NCI-H1048 (cell line): ENCODE results near the gene USH2A.

Experiments
- DNase-seq: peaks from one replicate; lab custom pipeline; 2025; lab: John Stamatoyannopoulos, UW

The USH2A gene

DNA sequence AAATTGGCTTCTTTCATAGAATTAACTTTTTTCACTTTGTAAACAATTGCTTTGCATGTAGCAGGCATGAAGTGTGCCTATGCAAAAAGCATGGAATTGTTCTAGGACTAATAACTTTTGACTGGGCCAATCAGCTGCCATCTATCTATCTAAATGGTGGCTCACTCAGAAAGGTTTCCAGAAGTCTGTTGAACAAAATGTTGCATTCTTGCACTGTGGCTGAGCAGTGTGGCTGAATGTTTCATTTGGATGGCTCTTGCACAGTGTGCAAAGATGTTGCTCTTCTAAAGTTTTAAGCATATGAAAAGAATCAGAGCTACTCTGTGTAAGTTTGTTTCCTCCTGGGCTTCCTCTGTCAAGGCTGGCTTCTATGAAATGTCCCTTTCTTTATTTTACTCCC, 642.6 kb downstream of the USH2A start:
- no peak for DNase-seq

DNA sequence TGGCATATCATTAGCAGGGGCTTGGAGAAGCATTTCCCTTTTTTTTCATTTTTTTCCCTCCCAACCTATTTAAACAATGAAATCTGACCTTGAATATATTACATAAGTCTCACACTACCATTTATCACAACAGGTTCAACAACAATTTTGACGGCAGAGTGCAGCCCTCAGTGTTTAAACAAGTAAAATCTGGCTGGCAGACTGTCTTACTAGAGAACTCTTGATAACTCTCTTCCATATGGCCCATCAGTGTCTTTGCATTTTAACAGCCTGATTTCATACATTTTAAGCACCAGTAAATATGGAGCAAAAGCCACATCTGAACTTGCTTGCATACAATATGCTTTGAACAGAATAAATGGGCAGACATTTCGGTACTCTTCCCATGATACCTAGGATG, 643.1 kb downstream of the USH2A start:
- DNase-seq, result no peak

DNA sequence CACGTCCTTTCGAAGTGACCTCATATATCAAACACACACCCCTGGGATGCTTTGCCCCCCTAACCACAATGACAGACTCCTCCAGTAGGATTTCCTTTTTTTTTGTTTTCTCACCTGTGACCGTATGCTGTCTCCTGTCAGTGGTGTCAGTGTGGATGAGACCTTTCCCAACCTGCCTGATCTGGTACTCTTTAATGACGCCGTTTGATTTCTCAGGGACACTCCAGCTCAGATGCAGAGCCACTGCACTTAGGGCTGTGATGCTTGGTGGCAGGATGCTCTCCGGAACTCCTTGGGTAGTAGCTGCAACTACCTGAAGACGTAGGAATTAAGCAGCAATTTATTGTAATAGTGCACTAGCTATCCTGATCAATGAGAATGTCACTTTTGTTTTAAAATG, 643.5 kb downstream of the USH2A start:
- DNase-seq, result no peak

DNA sequence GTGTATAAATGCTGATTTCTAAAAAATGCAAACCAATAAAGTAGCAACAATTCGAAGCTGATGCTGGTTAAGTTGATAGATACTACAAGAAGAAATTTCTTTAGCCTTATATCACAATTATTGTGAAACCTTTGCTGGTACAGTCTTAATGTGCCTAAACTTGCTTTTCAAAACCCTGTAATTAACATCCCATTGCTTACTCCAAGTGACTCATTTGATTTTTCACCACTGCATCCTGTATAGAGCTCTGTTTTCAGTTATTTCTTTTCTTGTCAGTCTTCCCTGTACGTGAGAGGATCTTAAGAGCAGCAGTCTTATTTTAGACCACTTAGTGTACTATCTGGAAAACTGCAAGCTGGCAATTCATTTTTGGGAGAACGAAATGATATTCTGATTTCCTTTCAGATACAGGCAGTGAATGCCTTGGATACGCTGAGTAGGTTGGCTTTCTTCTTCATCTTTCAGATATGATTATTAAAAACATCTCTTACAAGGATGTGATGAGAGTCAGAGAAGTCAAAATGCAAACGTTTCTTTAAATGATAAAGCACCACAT, 645.8 kb downstream of the USH2A start:
- DNase-seq, result no peak

DNA sequence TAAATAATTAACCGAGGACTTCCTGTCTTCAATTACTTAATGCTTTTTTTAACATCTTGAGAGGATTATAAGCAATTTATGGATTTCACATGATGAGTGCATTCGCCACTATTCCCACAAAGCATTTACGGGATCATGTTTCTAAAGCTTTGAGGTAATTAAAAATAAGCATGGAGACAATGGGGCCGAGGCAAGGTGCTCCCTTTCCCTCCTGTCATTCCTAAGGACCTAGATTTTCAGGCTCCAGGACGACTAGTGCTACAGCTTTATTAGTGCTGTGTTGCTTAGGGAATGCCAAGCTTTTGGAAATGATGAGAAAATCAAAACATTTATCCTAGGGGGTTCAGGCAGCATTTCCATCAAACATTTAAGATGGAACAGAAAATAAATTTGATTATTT, 646.9 kb downstream of the USH2A start:
- DNase-seq, result no peak

DNA sequence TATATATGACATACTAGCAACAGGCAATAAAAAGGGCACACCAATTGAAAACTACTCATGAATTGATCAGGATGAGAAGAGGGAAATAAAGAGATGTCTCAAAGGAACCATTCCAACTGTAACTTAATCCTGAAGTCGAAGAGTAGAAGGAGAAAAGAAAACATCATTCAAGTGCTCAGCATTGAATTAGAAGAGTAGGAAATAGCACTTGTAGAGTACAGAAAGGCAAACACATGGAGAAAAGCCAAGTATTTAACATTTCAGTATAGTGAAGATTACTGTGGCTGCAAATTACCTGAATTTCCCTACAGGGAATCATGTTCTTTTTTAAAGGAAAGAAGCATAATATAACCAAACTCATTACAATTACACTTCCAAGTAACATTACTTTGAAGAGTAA, 651.1 kb downstream of the USH2A start:
- DNase-seq, result no peak

DNA sequence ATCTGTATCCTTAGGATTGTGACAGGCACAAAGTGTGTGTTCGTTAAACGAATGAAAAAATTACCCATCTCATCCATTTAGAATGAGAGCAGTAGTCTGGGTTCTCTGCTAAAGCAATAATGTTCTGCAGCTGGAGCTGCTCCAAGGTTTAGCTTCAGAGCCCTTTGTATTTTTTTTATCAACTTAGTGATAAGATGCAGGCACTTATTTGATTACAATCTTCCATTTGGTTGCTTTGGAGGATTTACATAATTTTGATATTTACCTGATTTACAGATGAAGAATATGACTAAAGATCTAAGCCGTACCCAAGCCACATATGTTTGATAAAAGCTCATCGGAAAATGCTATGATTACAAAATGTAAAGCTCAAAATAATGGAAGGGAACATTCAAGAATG, 654.9 kb downstream of the USH2A start:
- no peak for DNase-seq

DNA sequence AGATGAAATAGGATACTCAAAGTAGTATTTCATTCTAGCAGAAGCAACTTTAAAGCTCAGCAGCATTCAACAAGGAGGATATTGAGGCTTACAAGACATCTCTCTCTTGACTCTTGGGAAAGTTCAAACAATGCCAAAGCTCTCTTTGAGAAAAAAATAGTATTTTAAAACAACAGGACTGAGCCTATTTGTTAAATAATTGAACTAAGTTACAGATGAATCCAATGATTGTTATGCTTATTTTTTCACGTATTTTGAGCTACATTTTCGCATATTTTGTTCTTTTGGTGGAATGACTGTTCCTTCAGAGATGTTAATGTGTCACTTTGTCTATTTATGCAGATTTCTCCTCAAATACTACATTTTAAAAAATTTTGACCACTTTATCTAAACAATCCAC, 655.5 kb downstream of the USH2A start:
- no peak for DNase-seq

DNA sequence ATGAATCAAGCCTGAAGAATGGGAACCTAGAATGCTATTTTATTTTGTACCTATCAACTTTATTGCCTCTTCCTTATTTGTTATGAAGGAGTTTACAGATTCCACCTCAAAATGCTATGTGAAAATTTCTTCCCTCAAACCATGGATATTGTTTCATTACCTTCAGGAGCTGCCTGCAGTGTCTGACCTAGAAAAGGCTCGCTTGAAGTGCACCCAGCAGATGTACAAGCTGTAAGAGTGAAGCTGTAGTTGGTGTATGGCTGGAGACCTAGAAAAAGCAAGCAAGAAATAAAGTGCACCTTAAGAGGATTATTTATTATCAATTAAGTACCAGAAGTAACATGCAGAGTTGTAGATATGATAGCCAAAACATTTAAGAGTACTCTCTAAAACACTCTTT, 656.7 kb downstream of the USH2A start:
- no peak for DNase-seq

DNA sequence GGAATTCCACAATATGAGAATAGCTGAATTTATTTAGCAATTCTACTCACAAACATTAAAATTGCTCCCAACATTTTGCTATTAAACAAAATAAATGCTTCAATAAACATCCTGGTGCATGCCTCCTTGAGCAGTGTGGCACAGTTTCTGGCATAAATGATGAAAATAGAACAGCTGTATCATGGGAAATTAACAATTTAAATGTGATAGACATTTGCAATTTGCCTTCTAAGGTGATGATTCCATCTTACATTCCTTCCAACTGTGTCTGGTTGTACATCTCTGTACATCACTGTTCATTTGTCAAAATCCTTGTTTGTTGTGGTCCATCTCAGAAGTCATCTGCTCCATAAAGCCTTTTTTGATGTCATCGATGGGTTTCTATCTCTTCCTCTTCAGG, 657.4 kb downstream of the USH2A start:
- DNase-seq, result no peak

DNA sequence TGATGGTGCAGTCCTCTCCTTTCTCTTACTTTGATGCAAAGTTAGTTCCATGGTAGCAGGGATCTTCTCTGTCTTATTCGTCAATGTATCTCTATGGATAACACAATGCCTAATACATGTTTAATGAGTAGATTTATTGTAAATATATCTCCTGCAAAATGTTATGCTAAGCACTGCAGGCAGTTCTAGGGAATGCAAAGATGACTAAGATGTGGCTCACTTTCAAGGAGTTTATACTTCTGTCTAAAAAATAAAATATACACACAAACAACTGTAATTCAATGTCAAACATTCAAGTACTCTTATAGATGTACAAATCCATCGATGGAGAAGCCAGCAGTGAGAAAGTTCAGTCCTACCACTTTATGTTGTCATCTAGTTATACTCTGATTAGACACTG, 661.8 kb downstream of the USH2A start:
- DNase-seq, result no peak

DNA sequence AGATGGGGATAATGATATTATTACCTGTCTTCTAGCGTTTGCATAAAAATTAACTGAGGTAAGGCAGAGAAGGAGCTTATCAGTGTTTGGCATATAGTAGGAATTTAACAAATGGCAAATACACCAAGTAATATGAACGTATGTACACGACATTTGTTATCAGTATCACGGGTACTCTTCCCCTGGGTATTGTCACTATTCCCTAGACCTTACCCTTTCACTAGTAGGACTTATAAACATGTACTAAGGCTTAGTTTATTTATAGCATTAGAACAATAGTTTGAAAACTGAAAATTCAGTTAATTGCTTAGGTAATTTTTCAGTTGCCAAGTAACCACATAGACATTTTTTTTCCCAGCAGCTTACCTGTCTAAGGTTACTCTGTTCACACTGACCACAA, 669.1 kb downstream of the USH2A start:
- no peak for DNase-seq

DNA sequence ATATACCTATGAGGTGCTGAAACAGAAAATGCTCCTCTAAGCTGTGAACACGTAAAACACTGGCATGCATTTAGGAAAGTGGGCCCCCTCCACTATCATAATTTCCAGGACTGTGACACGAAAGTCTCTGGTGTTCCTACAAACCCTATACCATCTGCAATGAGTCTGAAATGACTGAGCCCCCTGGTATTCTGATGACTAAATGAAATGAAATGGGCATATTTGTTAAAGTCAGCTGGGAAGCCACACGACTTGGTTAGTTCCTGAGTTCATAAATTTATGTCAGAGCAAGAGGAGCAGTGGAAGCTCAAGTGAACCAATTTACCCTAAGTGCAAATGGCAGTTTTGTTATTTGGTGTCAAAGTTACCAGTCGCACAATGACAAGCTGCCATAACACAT, 673.8 kb downstream of the USH2A start:
- no peak for DNase-seq

DNA sequence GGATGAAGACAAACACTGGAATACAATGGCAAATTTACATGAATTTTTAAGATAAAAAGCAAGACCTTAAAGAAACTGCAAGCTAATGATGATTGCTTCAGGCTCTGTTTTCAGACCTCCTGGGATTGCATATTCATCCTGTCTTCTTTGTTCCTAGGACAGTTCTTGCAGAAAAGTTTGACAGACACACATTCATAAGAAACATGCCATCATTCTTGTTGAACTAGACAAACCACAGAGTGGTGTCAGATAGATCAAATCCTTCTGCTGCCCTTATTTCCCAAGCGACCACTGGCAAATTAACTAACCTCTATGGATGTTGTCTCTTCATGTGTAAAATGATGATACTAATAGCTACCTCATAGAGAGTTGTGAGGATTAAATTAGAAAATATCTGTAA, 674.8 kb downstream of the USH2A start:
- no peak for DNase-seq

DNA sequence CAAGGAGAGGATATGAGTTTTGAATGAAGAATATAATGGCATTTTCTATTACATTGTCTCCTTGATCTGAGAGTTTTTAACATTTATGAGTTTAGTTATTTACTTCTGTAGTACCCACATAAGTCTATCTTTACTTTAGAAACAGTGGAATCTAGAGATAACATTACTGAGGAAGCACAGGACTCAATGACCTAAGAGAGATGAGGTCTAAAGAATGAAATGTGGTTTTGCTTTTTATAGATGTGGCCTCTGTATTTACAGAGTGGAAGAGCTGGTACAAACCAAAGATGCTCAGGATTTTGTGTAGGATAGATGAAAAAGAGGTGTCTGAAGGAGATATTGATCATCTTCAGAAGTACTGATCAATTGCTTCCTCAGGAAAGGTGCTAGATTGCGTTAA, 678.8 kb downstream of the USH2A start:
- DNase-seq, result no peak

DNA sequence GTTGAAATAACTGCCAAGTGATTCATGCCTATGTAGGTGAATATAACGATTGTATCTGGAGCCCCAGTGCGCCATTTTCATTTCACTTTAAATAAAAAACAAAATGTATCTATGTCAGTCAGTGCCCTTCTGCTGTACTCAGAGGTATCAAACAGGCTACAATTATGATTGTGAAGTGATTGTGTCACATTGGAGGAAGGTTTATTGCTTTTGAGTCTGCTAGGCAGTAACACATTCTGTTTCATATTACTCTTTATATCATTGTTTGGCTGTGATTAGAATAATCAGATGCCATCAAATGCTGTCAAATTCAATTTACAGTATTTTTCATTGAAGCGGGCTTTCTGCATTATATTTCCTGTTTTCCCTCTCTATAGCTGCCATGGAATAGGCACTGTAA, 684.2 kb downstream of the USH2A start:
- no peak for DNase-seq

DNA sequence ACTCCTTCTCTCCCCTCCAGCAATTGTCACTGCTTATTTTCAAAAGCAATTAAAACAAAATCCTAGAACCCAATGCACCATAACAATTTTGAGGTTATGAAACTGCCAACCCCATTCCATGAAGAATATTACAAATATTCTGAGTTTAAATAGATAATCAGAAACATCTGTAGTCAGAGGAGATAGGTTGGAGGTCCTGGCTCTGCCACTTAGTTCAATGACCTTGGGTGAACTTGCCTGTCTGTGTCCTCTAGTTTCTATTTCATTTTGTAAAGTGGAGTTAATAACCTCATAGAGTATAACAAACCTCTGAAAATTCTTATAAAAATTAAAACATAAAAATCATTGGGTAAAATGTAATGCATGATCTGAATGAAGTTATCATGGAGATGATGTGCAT, 691.5 kb downstream of the USH2A start:
- DNase-seq, result no peak

DNA sequence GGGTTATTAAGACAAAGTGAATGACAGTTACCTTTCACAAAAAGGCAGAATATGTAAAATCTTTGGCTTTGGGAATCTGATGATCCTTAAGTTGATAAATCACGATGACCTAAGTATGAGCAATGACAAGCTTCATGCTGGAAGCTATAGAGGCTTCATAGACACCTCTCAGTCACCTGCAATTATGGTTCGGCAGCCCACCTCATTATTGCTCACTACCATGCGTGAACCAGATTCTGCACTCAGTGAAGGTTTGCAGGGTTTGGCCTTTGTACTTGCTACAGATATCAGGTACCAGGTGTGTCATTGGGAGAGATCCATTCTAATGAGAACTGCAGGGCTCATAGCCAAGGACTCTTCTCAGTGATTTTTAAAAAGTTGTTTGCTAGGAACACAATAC, 692.6 kb downstream of the USH2A start:
- DNase-seq, result no peak

DNA sequence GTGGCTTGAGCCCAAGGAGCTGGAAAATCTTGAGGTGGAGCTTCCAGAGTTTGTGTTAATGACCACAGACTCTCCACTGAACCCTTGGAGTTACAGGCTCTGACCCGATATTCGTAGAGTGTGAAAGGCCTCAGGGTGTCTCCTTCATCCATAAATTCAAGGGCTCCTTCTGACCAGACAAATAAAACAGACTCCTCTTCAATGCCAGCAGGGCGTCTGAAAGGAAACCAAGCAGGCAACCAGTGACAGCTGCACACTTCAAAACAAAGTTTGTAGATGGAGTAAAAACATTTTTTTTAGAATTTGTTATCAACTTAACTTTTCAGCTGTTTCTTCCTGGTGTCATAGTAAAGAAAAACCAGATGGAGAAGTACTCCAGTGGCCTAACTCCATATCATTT, 695.1 kb downstream of the USH2A start:
- no peak for DNase-seq

DNA sequence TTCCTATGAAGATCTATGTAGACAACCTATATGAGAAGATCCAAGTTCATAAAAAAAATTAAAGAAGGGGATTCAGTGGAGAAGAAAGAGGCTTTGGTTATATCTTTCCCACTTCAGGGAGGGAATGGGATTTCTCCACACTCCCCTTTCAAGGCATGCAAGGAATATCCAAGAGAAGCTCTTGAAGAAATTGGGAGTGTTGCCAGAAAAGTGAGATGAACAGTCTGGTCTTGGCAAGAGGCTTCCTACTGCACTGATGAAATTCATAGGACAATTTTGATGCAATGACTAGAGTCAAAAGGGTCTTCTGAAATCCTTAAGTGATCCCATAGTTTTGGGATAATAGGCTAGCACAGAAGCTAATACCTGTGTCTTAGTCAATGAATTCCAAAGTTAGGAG, 703.1 kb downstream of the USH2A start:
- DNase-seq, result no peak

DNA sequence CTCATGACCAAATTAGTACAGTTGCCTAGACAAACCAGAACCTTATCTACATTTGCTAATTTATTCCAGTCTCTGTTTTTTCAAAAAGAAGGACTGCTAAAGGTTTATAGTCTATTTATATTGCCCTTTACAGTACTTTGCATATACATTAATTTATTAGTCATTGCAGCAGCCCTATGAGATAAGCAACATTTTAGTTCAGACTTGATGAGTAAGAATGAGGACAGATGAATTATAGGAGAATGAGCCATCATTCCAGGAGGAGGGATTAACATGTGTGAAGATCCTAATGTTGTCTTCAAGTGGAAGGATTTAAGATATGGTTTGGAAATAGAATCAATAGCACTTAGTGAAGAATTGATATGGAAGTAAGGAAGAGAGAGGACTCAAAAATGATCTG, 703.7 kb downstream of the USH2A start:
- DNase-seq, result no peak

DNA sequence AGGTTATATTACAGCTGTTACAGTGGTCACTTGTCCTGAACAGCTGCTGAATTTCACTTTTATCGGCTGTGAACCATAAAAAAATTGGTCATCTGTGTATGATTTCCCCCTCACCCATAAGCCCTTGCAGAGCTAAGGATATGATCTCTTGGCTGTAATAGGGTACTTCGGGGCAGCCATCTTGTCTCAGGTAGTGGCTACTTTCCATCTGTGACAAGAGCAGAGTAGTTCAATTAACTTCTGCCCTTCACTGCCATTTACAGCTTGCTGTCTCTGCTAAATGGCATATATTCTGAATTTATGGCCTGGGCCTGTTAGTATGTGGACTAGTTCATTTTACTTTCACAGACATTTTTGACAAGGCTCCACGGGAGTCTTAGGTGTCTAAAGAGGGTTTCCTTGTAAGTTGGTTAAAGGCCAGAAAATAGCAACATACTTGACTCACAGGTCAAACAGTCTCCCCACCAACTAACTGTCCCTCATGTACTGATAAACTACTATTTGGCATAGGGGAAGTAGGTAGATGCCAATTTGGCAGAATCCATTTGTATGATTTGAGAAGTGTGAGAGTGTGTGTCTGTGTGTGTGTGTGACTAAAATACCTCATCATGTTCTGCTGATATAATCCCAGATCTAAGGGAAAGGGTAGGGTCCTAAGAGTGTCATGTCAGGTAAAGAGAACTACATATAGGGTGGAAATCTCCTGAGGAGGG, 704.5 kb downstream of the USH2A start:
- DNase-seq, result no peak

DNA sequence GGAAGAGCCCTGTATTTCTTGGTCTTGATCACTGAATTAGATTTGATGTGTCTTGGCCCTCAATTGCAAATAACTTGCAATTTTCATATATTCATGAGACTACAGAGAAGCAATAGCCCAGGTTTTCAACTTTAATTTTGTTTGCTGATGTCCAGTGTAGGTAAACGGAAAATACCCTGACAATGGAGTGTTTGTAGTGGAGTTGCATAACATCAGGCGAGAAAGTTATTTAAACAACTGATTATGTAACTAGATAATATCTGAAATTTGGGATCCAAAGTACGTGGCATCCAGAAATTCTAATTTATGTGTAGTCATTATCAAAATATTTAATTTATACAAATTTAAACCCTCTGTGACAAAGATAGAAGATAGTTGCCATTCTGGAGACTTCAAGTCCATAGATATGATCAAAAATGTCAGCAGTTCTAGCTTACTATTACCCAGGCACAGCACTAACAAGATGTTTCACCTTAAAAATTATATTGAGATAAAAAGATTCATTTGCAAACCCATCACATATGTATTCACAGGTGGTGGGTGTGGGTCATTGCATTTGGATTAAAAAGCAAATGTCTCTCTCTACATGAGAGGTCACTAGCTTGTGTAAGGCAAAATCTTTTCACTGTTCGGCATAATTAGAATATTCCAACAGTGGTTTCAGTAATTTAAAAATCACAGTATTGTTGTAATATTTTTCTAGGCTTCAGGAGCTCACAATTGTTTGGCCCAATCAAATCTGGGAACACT, 705.4 kb downstream of the USH2A start:
- no peak for DNase-seq

DNA sequence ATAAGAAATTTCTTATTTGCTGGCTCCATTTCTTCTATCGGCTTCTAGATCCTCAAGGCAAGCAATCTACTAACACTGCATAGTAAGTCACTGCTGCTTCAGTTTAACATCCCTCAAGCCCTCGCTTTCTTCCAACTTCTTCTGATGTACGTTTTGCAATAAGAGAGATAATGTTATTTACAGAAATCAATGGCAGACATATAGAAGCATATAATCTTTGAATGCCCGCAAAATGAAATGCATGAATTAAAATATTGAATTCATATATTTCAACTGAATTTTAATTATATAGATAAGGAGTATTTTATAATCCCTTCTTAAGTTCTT, 712.4 kb downstream of the USH2A start:
- DNase-seq, result no peak
